Measurements from ENCODE around the gene ATP11A.
"Not testable (repeated sequence)": the region's sequence is repeated elsewhere in the genome, so short reads cannot be mapped to it uniquely, and the experiment has no call there.

Gene ATP11A

GRCh38 chr13:112679932-112680677 lies 9.7 kb upstream of the ATP11A start:
- no peaks in the 10 kb centered on the region for H3K36me3 ChIP-seq (replicated peaks)
- DNase-seq, result no peak
- no peaks in the 10 kb centered on the region for H3K27me3 ChIP-seq (replicated peaks)
- TF ChIP-seq CTCF (IDR thresholded peaks at IDR 0.05; ENCODE audit: low read depth, low read length, missing control alignments), result no peak
- no peak overlapping the region for H3K27ac ChIP-seq
- H3K4me3 ChIP-seq (ENCODE audit: low read depth, low read length), result no peak overlapping the region
- in situ Hi-C loops (cut with HindIII; ENCODE audit: low pct_ligation_motif_present, low sequenced_read_pairs), result no loop called here

DNA sequence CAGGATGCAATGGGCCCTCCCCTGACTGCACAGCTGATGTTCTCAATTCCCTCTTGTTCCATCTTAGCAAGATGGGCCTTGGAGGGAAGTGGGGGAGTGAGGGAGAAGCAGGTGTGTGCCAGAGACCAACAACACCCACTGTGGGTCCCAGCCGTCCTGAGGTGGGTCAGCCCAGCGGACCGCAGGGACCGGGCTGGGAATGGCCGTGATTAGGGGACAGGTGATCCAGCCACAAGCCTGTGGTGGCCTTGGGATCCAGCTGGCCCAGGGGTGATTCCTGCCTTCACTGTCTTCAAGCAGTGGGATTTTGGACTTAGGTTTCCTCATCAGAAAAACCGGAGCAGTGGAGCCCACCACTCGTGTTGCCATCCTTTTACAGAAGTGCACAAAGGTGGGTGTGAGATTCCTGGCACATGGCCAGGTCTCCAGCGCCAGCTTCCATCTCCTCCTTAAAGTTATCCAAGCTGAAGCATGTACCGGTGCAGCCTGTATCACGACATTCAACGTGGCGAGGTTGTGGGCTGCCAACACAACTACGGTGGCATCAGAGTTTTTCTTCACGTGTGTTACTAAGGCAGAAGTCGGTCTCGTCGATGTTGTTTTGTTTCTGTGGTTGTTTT lies 9.0 kb upstream of the ATP11A start:
- H3K4me3 ChIP-seq (ENCODE audit: low read depth, low read length), result no peak overlapping the region
- H3K27me3 ChIP-seq (replicated peaks), result no peaks in the 10 kb centered on the region
- no peak for DNase-seq
- no peak for TF ChIP-seq CTCF (IDR thresholded peaks at IDR 0.05; ENCODE audit: low read depth, low read length, missing control alignments)
- no peak overlapping the region for H3K27ac ChIP-seq
- H3K36me3 ChIP-seq (replicated peaks), result no peaks in the 10 kb centered on the region
- in situ Hi-C loops (cut with HindIII; ENCODE audit: low pct_ligation_motif_present, low sequenced_read_pairs), result no loop called here

DNA sequence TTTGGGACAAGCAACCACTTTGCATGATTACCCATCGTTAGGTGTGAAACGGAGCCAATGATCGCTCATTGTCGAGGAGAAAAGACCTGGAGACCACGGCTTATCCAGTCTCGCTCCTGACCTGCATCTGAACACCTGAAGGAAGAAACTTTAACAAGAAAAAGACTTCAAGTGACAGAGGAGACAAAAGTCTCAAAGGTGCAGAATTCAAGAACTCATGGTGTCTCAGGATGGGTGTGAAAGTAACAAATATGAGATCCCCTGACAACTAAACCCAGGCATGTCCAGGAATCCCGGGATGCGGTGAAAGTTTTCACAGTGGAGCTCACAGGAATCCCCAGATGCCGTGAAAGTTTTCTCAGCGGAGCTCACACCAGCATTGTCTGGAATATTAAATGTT lies 6.3 kb upstream of the ATP11A start:
- H3K4me3 ChIP-seq (ENCODE audit: low read depth, low read length), result no peak overlapping the region
- no peaks in the 10 kb centered on the region for H3K27me3 ChIP-seq (replicated peaks)
- no peak overlapping the region for H3K27ac ChIP-seq
- in situ Hi-C loops (cut with HindIII; ENCODE audit: low pct_ligation_motif_present, low sequenced_read_pairs), result no loop called here
- H3K36me3 ChIP-seq (replicated peaks), result no peaks in the 10 kb centered on the region
- DNase-seq, result no peak
- no peak for TF ChIP-seq CTCF (IDR thresholded peaks at IDR 0.05; ENCODE audit: low read depth, low read length, missing control alignments)

GRCh38 chr13:112684071-112684845 lies 5.6 kb upstream of the ATP11A start:
- no peak overlapping the region for H3K4me3 ChIP-seq (ENCODE audit: low read depth, low read length)
- in situ Hi-C loops (cut with HindIII; ENCODE audit: low pct_ligation_motif_present, low sequenced_read_pairs), result no loop called here
- no peak for DNase-seq
- no peaks in the 10 kb centered on the region for H3K27me3 ChIP-seq (replicated peaks)
- no peaks in the 10 kb centered on the region for H3K36me3 ChIP-seq (replicated peaks)
- no peak overlapping the region for H3K27ac ChIP-seq
- no peak for TF ChIP-seq CTCF (IDR thresholded peaks at IDR 0.05; ENCODE audit: low read depth, low read length, missing control alignments)

DNA sequence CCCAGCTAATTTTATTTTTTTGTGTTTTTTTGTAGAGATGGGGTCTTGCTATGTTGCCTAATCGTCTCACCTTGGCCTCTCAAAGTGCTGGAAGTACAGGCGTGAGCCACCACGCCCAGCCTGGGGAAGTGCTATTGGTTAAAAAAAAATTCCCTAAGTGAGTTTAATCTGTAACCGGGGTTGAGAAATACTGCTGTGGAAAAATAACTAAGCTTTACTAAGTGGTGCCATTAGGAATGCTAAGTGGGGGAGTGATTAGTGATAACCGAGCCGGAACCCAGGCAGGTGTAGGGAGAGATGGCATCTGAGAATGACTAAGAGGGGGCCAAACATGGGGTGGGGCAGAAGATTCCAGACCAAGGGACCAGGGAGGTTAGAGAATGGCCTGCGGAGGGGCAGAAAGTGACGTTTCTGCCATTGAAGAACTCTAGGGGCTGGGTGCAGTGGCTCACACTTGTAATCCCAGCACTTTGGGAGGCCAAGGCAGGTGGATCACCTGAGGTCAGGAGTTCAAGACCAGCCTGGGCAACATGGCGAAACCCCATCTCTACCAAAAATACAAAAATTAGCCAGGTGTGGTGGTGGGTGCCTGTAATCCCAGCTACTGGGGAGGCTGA lies 4.5 kb upstream of the ATP11A start:
- DNase-seq; H3K4me3 ChIP-seq (ENCODE audit: low read depth, low read length); H3K36me3 ChIP-seq (replicated peaks); H3K27ac ChIP-seq; H3K27me3 ChIP-seq (replicated peaks); in situ Hi-C loops (cut with HindIII; ENCODE audit: low pct_ligation_motif_present, low sequenced_read_pairs): not testable (repeated sequence)

DNA sequence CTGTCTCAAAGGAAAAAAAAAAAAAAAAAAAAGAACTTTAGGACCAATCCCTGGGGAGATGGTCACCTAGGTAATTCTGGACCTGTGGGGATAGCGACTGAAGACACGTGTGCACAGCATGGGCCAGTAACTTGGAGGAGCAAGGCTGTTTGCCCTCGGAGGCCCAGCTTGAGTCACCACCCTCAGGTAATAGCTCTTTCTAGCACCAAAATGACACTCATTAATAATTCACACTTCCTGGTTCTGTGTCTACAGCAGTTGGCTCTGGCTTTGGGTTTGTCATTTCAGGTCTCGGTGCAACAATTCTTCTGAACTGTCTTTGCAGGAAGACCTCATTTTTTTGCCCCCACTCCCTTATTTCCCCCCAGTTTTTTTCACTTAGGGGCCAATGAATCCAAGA lies 3.9 kb upstream of the ATP11A start:
- no peak for DNase-seq
- no peak overlapping the region for H3K27ac ChIP-seq
- TF ChIP-seq CTCF (IDR thresholded peaks at IDR 0.05; ENCODE audit: low read depth, low read length, missing control alignments), result no peak
- no peak overlapping the region for H3K4me3 ChIP-seq (ENCODE audit: low read depth, low read length)
- H3K27me3 ChIP-seq (replicated peaks), result no peaks in the 10 kb centered on the region
- H3K36me3 ChIP-seq (replicated peaks), result no peaks in the 10 kb centered on the region
- in situ Hi-C loops (cut with HindIII; ENCODE audit: low pct_ligation_motif_present, low sequenced_read_pairs), result no loop called here

Data from brain microvascular endothelial cell (primary cell).